ENCODE results near the gene RYK.
"Not testable (repeated sequence)": the region's sequence is repeated elsewhere in the genome, so short reads cannot be mapped to it uniquely, and the experiment has no call there.

RYK gene

GRCh38 chr3:134250717-134251220 lies at the start of gene RYK:
TSS of gene RYK (minus strand) at chr3:134250859. CDS start at chr3:134250654, 205 bp downstream.
- peak; percentile 93 for DNase-seq (ENCODE audit: low read depth, low spot score)

- DNase-seq (ENCODE audit: low read depth, low spot score), result no peak
Measured at GRCh38 chr3:134299888-134300206, 49.2 kb upstream of the RYK start.

- no peak for DNase-seq (ENCODE audit: low read depth, low spot score)
Measured at GRCh38 chr3:134299185-134299887, 48.7 kb upstream of the RYK start.

GRCh38 chr3:134298249-134298648 lies 47.6 kb upstream of the RYK start:
- no peak for DNase-seq (ENCODE audit: low read depth, low spot score)

GRCh38 chr3:134296616-134297015 lies 46.0 kb upstream of the RYK start:
- DNase-seq (ENCODE audit: low read depth, low spot score), result no peak

GRCh38 chr3:134295930-134296329 lies 45.3 kb upstream of the RYK start:
- no peak for DNase-seq (ENCODE audit: low read depth, low spot score)

GRCh38 chr3:134294302-134295280 lies 43.9 kb upstream of the RYK start:
- no peak for DNase-seq (ENCODE audit: low read depth, low spot score)

GRCh38 chr3:134291319-134292254 lies 40.9 kb upstream of the RYK start:
- no peak for DNase-seq (ENCODE audit: low read depth, low spot score)

- no peak for DNase-seq (ENCODE audit: low read depth, low spot score)
Measured at GRCh38 chr3:134287512-134287911, 36.9 kb upstream of the RYK start.

- no peak for DNase-seq (ENCODE audit: low read depth, low spot score)
Measured at GRCh38 chr3:134284438-134284837, 33.8 kb upstream of the RYK start.

- peak; percentile 60 for DNase-seq (ENCODE audit: low read depth, low spot score)
Measured at GRCh38 chr3:134282659-134283047, 32.0 kb upstream of the RYK start.

GRCh38 chr3:134281912-134282658 lies 31.4 kb upstream of the RYK start:
- DNase-seq (ENCODE audit: low read depth, low spot score), result peak; percentile 38

- no peak for DNase-seq (ENCODE audit: low read depth, low spot score)
Measured at GRCh38 chr3:134279466-134279865, 28.8 kb upstream of the RYK start.

GRCh38 chr3:134277066-134277660 lies 26.5 kb upstream of the RYK start:
- no peak for DNase-seq (ENCODE audit: low read depth, low spot score)

- DNase-seq (ENCODE audit: low read depth, low spot score), result no peak
Measured at GRCh38 chr3:134276086-134276485, 25.4 kb upstream of the RYK start.

- not testable (repeated sequence) for DNase-seq (ENCODE audit: low read depth, low spot score)
Measured at GRCh38 chr3:134275110-134275509, 24.5 kb upstream of the RYK start.

GRCh38 chr3:134274571-134274970 lies 23.9 kb upstream of the RYK start:
- DNase-seq (ENCODE audit: low read depth, low spot score), result no peak

GRCh38 chr3:134267996-134268395 lies 17.3 kb upstream of the RYK start:
- no peak for DNase-seq (ENCODE audit: low read depth, low spot score)

GRCh38 chr3:134260987-134261386 lies 10.3 kb upstream of the RYK start:
- peak; percentile 80 for DNase-seq (ENCODE audit: low read depth, low spot score)

GRCh38 chr3:134258761-134259347 lies 8.2 kb upstream of the RYK start:
- DNase-seq (ENCODE audit: low read depth, low spot score), result no peak

Measured in ELF-1 (cell line).